H9 (cell line): Measurements from ENCODE around the gene KCNAB1. TPM values are rescaled to one million over a fixed set of nuclear protein-coding genes. Genes with fewer than 3 reads are reported as not detected.

Experiments used
- DNase-seq: peaks from one replicate; pipeline ENCODE4 v3.0.0-alpha.2; 2017
- H2AFZ ChIP-seq: one replicate; pipeline ENCODE4 v1.6.1; 2013; ENCODE audit warnings: mild to moderate bottlenecking, low read length, control low read depth, moderate library complexity
- H2AK5ac ChIP-seq: 2 replicates; pipeline ENCODE4 v1.6.1; 2013; ENCODE audit warnings: low read length, control low read depth, mixed read lengths; ENCODE audit not compliant: insufficient read length
- H2BK120ac ChIP-seq: one replicate; pipeline ENCODE4 v1.6.1; 2013; ENCODE audit warnings: low read depth, mild to moderate bottlenecking, low read length, control low read depth, inconsistent platforms; ENCODE audit not compliant: poor library complexity, severe bottlenecking
- H2BK12ac ChIP-seq: 2 replicates; pipeline ENCODE4 v1.6.1; 2013; ENCODE audit warnings: low read length, control low read depth, mixed read lengths, low read depth; ENCODE audit not compliant: insufficient read length
- H2BK15ac ChIP-seq: 2 replicates; pipeline ENCODE4 v1.6.1; 2013; ENCODE audit warnings: low read depth, low read length, control low read depth
- H2BK20ac ChIP-seq: one replicate; pipeline ENCODE4 v1.6.1; 2013; ENCODE audit warnings: low read depth, mild to moderate bottlenecking, low read length, control low read depth, inconsistent platforms; ENCODE audit not compliant: poor library complexity, severe bottlenecking
- H2BK5ac ChIP-seq: 2 replicates; pipeline ENCODE4 v1.6.1; 2013; ENCODE audit warnings: low read length, control low read depth, mixed read lengths; ENCODE audit not compliant: insufficient read length
- H3K14ac ChIP-seq: 2 replicates; pipeline ENCODE4 v1.6.1; 2013; ENCODE audit warnings: low read length, control low read depth; ENCODE audit not compliant: insufficient read depth
- H3K18ac ChIP-seq: 2 replicates; pipeline ENCODE4 v1.6.1; 2013; ENCODE audit warnings: low read depth, mild to moderate bottlenecking, mixed read lengths, low read length, control low read depth; ENCODE audit not compliant: insufficient read length
- H3K23ac ChIP-seq: 2 replicates; pipeline ENCODE4 v1.6.1; 2013; ENCODE audit warnings: low read length, control low read depth, mixed read lengths, low read depth; ENCODE audit not compliant: insufficient read length
- H3K23me2 ChIP-seq: 2 replicates; pipeline ENCODE4 v1.6.1; 2013; ENCODE audit warnings: low read depth, mild to moderate bottlenecking, mixed read lengths, low read length, control low read depth; ENCODE audit not compliant: insufficient read length, poor library complexity, severe bottlenecking
- H3K27ac ChIP-seq: 2 replicates; pipeline ENCODE4 v1.5.1; 2013; ENCODE audit warnings: low read length, control low read depth, mixed read lengths, low read depth; ENCODE audit not compliant: insufficient read length
- H3K27me3 ChIP-seq: 2 replicates; pipeline ENCODE4 v1.6.1; 2013; ENCODE audit warnings: low read length, control low read depth, inconsistent platforms; ENCODE audit not compliant: insufficient read depth
- H3K4ac ChIP-seq: 2 replicates; pipeline ENCODE4 v1.6.1; 2013; ENCODE audit warnings: low read depth, mild to moderate bottlenecking, control low read depth, inconsistent platforms, low read length, moderate library complexity
- H3K4me1 ChIP-seq: 2 replicates; pipeline ENCODE4 v1.6.1; 2013; ENCODE audit warnings: low read length, control low read depth, inconsistent platforms; ENCODE audit not compliant: insufficient read depth
- H3K4me2 ChIP-seq: 2 replicates; pipeline ENCODE4 v1.6.1; 2013; ENCODE audit warnings: low read length, control low read depth, mixed read lengths; ENCODE audit not compliant: insufficient read length, insufficient read depth
- H3K56ac ChIP-seq: 2 replicates; pipeline ENCODE4 v1.6.1; 2013; ENCODE audit warnings: low read depth, mild to moderate bottlenecking, mixed read lengths, low read length, control low read depth; ENCODE audit not compliant: insufficient read length
- H3K79me1 ChIP-seq: 2 replicates; pipeline ENCODE4 v1.6.1; 2013; ENCODE audit warnings: low read depth, mild to moderate bottlenecking, moderate library complexity, low read length, control low read depth, inconsistent platforms; ENCODE audit not compliant: insufficient read depth, poor library complexity, severe bottlenecking
- H3K79me2 ChIP-seq: 2 replicates; pipeline ENCODE4 v1.6.1; 2013; ENCODE audit warnings: low read length, control low read depth, inconsistent platforms; ENCODE audit not compliant: insufficient read depth
- H3K9ac ChIP-seq: 2 replicates; pipeline ENCODE4 v1.6.1; 2013; ENCODE audit warnings: low read length, control low read depth, mixed read lengths; ENCODE audit not compliant: insufficient read length; ENCODE audit errors: extremely low read depth
- H3K9me3 ChIP-seq: one replicate; pipeline ENCODE4 v1.6.1; 2013; ENCODE audit warnings: low read depth, low read length, inconsistent platforms; ENCODE audit not compliant: control insufficient read depth
- H3T11ph ChIP-seq: one replicate; pipeline ENCODE4 v1.6.1; 2013; ENCODE audit warnings: mild to moderate bottlenecking, low read length, control low read depth, inconsistent platforms
- H4K20me1 ChIP-seq: one replicate; pipeline ENCODE4 v1.6.1; 2013; ENCODE audit not compliant: control insufficient read depth, insufficient read length, insufficient read depth
- H4K5ac ChIP-seq: 2 replicates; pipeline ENCODE4 v1.6.1; 2013; ENCODE audit warnings: low read depth, mild to moderate bottlenecking, mixed read lengths, low read length, control low read depth; ENCODE audit not compliant: insufficient read length
- H4K8ac ChIP-seq: replicated peaks from 2 replicates; pipeline ENCODE4 v1.6.1; 2013; ENCODE audit warnings: low read length, control low read depth, mixed read lengths, low read depth; ENCODE audit not compliant: insufficient read length
- H4K91ac ChIP-seq: 2 replicates; pipeline ENCODE4 v1.6.1; 2013; ENCODE audit warnings: low read depth, mild to moderate bottlenecking, moderate library complexity, mixed read lengths, low read length, control low read depth; ENCODE audit not compliant: insufficient read length
- H3K27ac Mint-ChIP-seq, 3 experiments: 2 replicates in 2 of 3; 3 replicates in 1 of 3; pipeline ENCODE4 v1.8.0; 2020 to 2021; ENCODE audit warnings: mixed read lengths in 3 of 3, mild to moderate bottlenecking in 1 of 3, moderate library complexity in 1 of 3
- H3K27me3 Mint-ChIP-seq: 2 replicates; pipeline ENCODE4 v1.8.0; 2021; ENCODE audit warnings: low read depth, mild to moderate bottlenecking, moderate library complexity, mixed read lengths
- H3K36me3 Mint-ChIP-seq, 3 experiments: 2 replicates in 2 of 3; 3 replicates in 1 of 3; pipeline ENCODE4 v1.8.0; 2020 to 2021; ENCODE audit warnings: low read depth in 3 of 3, mixed read lengths in 3 of 3; ENCODE audit not compliant: insufficient read depth in 1 of 3
- H3K4me1 Mint-ChIP-seq, 2 experiments: 2 replicates each; pipeline ENCODE4 v1.8.0; 2020; ENCODE audit warnings: mixed read lengths in 2 of 2
- H3K4me3 Mint-ChIP-seq, 2 experiments: 2 replicates in 1 of 2; 3 replicates in 1 of 2; pipeline ENCODE4 v1.8.0; 2020 to 2021; ENCODE audit warnings: mild to moderate bottlenecking in 2 of 2, mixed read lengths in 2 of 2, moderate library complexity in 1 of 2
- H3K9me3 Mint-ChIP-seq, 2 experiments: 2 replicates in 1 of 2; 3 replicates in 1 of 2; pipeline ENCODE4 v1.8.0; 2020; ENCODE audit warnings: mild to moderate bottlenecking in 2 of 2, mixed read lengths in 2 of 2, moderate library complexity in 1 of 2
- CTCF ChIP-seq: fragments of 200-600 bp; sonication (generic); conservative IDR thresholded peaks from 3 replicates; pipeline ENCODE4 v1.8.0; 2021; ENCODE audit warnings: antibody characterized with exemption, mild to moderate bottlenecking
- WGBS: extraction: QIAGEN DNeasy Blood & Tissue Kit; methylation state at CpG from one replicate; pipeline ENCODE4 v1.1.7; 2013; ENCODE audit warnings: missing lambda C conversion rate, low lambda C conversion rate, mixed read lengths; ENCODE audit not compliant: insufficient read length; ENCODE audit errors: extremely low coverage; 5-methylcytosine and 5-hydroxymethylcytosine counted together
- total RNA-seq: library from RNA; stranded (reverse); gene quantifications from 2 replicates; pipeline ENCODE4 v1.2.1, GENCODE V29; 2021

The KCNAB1 gene
- total RNA-seq, 1 experiment from 2014 or later: 3.7 TPM

GRCh38 chr3:156161172-156161571 is 40.8 kb downstream of the KCNAB1 start:
- Histone ChIP-seq H3K14ac (no peak overlapping the region), H2AK5ac (no peak overlapping the region), H3K9ac (no peak overlapping the region), H2BK20ac (no peak overlapping the region), H4K20me1 (no peaks in the 10 kb centered on the region), H3K18ac (no peak overlapping the region), H2BK15ac (no peak overlapping the region), H3K4me1 (no peaks in the 10 kb centered on the region), H3K79me2 (no peaks in the 10 kb centered on the region), H4K91ac (no peak overlapping the region), H3K79me1 (no peaks in the 10 kb centered on the region), H3T11ph (no peak overlapping the region), H2BK12ac (no peak overlapping the region), H3K4me2 (no peak overlapping the region), H4K5ac (no peak overlapping the region), H2BK120ac (no peak overlapping the region), H3K23ac (no peak overlapping the region), H3K27me3 (no peaks in the 10 kb centered on the region), H2AFZ (no peak overlapping the region), H3K4ac (no peak overlapping the region), H2BK5ac (no peak overlapping the region), H3K9me3 (no peaks in the 10 kb centered on the region), H3K23me2 (no peaks in the 10 kb centered on the region), H3K27ac (no peak overlapping the region), H4K8ac (no peak overlapping the region), H3K56ac (no peak overlapping the region)
- Mint-ChIP-seq H3K4me3 (no peak overlapping the region), H3K4me1 (peaks cover 14 to 20% of the 10 kb centered on the region in 2 experiments), H3K27ac (no peak overlapping the region), H3K36me3 (peaks cover 0 to 6% (median 0%) of the 10 kb centered on the region in 3 experiments; a peak in 3 of 7 replicates), H3K27me3 (no peaks in the 10 kb centered on the region; the same call in 1 of the 2 replicates), H3K9me3 (peaks cover 4 to 8% of the 10 kb centered on the region in 2 experiments; a peak in 3 of 5 replicates)
- no peak for DNase-seq
- WGBS: no CpG with 5 or more reads among the region's 1 CpG
- no peak for TF ChIP-seq CTCF
